ENCODE results near the gene PIGH. TPM values are rescaled to one million over a fixed set of nuclear protein-coding genes. Genes with fewer than 3 reads are reported as not detected.

Gene PIGH
- total RNA-seq, 6 donors from 2014 or later = 11.5 to 27.5 (median 23.1) TPM

DNA sequence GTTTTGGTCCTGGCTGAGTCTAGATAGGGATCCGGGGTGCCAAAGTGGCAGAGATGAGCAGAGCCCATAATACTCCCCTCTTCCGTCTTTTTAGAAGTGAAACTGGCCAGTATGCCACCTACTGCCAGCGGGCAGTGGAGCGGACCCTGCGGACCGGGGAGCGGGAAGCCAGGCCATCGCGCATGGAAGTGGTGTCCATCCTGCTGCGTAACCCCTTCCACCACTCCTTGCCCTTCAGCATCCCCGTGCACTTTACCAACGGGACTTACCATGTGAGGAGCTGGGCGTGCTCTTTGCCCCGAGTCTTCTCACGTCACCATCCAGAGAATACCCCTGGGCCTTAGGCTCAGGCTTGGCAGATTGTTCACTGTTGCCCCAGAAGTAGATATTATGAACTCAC, 21.0 kb downstream of the PIGH start:
- H3K9me3 ChIP-seq = no peaks in the 10 kb centered on the region
- H3K4me3 ChIP-seq = no peak overlapping the region
- TF ChIP-seq CTCF (IDR thresholded peaks at IDR 0.05) (no peak), POLR2AphosphoS5 (IDR thresholded peaks at IDR 0.05) (no peak), POLR2A (IDR thresholded peaks at IDR 0.05) (no peak), EP300 (IDR thresholded peaks at IDR 0.05) (no peak)
- WGBS, 2 donors = 83 to 90% methylated on average over 15 of the region's 15 CpGs
- H3K27ac ChIP-seq = no peak overlapping the region
- H3K4me1 ChIP-seq = no peaks in the 10 kb centered on the region
- no peaks in the 10 kb centered on the region for H3K27me3 ChIP-seq
- DNase-seq (no peak), ATAC-seq (ENCODE audit: low FRiP score in 2 of 2) (no peak)
- no peaks in the 10 kb centered on the region for H3K36me3 ChIP-seq

- Histone ChIP-seq H3K4me1 (no peaks in the 10 kb centered on the region), H3K4me3 (no peak overlapping the region), H3K36me3 (no peaks in the 10 kb centered on the region), H3K9me3 (no peaks in the 10 kb centered on the region), H3K27me3 (no peaks in the 10 kb centered on the region), H3K27ac (no peak overlapping the region)
- DNase-seq = no peak
- WGBS, 2 donors = 75 to 86% methylated on average over 5 to 16 of the region's 16 CpGs
- TF ChIP-seq EP300 (IDR thresholded peaks at IDR 0.05) (no peak), POLR2AphosphoS5 (IDR thresholded peaks at IDR 0.05) (no peak), CTCF (IDR thresholded peaks at IDR 0.05) (no peak), POLR2A (IDR thresholded peaks at IDR 0.05) (no peak)
- no peak for ATAC-seq (ENCODE audit: low FRiP score in 2 of 2)
Observed at GRCh38 chr14:67577909-67578749, 21.9 kb downstream of the PIGH start.

DNA sequence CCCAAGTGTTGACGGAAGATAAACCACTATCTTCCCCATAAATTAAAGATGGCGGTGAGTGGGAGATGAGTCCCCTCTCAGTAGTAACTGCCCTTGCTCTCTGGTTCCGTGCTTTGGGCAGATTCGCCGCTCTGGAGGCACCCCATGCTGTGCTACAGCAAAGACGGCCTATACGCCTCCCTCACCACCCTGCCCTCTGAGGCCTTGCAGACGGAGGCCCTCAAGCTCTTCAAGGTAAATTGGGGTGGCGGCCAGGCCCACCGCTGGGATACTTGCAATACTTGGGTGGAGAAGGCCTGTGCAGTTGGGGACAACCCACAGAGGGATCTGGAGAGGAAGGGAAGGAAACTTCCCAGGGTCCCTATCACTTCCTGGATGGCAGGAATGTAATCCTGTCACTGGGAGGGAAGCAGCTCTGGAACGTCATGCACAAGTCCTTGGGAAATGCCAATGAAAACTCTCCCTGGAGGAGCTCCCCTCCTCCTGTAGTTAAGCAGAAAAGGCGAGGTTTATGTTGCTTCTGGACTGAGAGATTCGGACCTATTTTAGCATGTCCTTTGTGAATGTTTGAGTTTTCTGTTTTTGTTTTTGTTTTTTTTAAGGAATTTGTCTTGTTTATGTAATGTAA, 22.8 kb downstream of the PIGH start:
- H3K4me3 ChIP-seq = no peak overlapping the region
- TF ChIP-seq POLR2AphosphoS5 (IDR thresholded peaks at IDR 0.05) = no peak
- no peak for TF ChIP-seq CTCF (IDR thresholded peaks at IDR 0.05)
- no peak for TF ChIP-seq EP300 (IDR thresholded peaks at IDR 0.05)
- TF ChIP-seq POLR2A (IDR thresholded peaks at IDR 0.05) = no peak
- DNase-seq (no peak), ATAC-seq (ENCODE audit: low FRiP score in 2 of 2) (no peak)
- no peaks in the 10 kb centered on the region for H3K36me3 ChIP-seq
- H3K27ac ChIP-seq = no peak overlapping the region
- H3K4me1 ChIP-seq = no peaks in the 10 kb centered on the region
- no peaks in the 10 kb centered on the region for H3K9me3 ChIP-seq
- no peaks in the 10 kb centered on the region for H3K27me3 ChIP-seq
- WGBS, 2 donors = 81 to 84% methylated on average over 13 of the region's 13 CpGs

DNA sequence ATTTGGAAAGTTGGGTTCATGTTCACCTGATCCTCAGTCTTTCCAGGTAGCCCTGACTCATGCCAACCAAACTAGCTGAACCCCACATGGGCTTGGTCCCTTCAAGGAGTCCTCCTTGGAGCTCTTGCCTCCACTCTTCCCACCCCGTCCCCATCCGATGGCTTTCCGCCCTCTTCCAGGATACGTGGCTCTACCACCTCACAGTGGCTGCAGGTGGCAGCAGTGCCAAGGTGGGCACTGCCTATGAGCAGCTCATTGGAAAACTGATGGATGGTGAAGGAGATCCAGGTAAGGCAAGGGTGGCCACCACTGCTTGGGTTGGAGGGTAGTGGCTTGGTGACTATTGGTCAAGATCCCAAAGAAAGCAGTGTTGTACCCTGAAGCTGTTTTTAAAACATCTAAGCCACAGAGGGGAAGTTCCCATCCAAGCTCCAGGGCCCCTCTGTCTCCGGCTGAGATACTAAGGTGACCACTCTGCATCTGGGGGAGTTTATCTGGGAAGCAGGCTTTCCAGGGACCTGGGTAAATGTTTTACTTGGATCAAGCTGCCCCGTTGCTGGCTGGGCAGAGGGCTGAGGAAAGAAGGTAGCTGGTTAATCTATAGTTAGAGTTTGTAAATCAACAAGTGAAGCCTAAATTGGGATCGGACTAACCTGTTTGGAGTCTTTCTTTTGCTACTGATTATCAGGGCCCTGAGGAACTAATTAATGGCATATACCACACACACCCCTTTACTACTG, 23.7 kb downstream of the PIGH start:
- Histone ChIP-seq H3K27ac (no peak overlapping the region), H3K27me3 (no peaks in the 10 kb centered on the region), H3K9me3 (no peaks in the 10 kb centered on the region), H3K4me1 (no peaks in the 10 kb centered on the region), H3K4me3 (no peak overlapping the region), H3K36me3 (no peaks in the 10 kb centered on the region)
- DNase-seq (no peak), ATAC-seq (ENCODE audit: low FRiP score in 2 of 2) (no peak)
- WGBS, 2 donors = 89 to 92% methylated on average over 7 of the region's 7 CpGs
- TF ChIP-seq CTCF (IDR thresholded peaks at IDR 0.05) (no peak), EP300 (IDR thresholded peaks at IDR 0.05) (no peak), POLR2AphosphoS5 (IDR thresholded peaks at IDR 0.05) (no peak), POLR2A (IDR thresholded peaks at IDR 0.05) (no peak)
